A549 (cell line): Measurements from ENCODE around the gene CCDC12.

Source experiments
- ESRRA ChIP-seq: fragments of 150-350 bp; IDR thresholded peaks from 2 replicates; pipeline ENCODE4 v1.6.1; 2014; ENCODE audit warnings: mild to moderate bottlenecking, low read length, borderline replicate concordance
- MAX ChIP-seq: IDR thresholded peaks from 2 replicates; pipeline ENCODE4 v1.6.1; 2012
- SREBF2 ChIP-seq: fragments of 450-650 bp; IDR thresholded peaks from 2 replicates; pipeline ENCODE4 v1.6.1; 2014; ENCODE audit warnings: mild to moderate bottlenecking, moderate library complexity
- TP53 ChIP-seq: fragments of 250-450 bp; sonication (Bioruptor Pico); IDR thresholded peaks from 2 replicates; pipeline ENCODE4 v1.5.0; 2021; ENCODE audit warnings: mild to moderate bottlenecking, moderate library complexity
- ZC3H11A ChIP-seq: fragments of 450-650 bp; IDR thresholded peaks from 2 replicates; pipeline ENCODE4 v1.6.1; 2014; ENCODE audit warnings: antibody characterized with exemption, mild to moderate bottlenecking
- TF ChIP-seq, protein P1 (sequence below): fragments of >200 bp; sonication (Bioruptor Twin); formaldehyde crosslinking; IDR thresholded peaks from 3 replicates; pipeline ENCODE4 v1.5.1; 2016

DNA sequence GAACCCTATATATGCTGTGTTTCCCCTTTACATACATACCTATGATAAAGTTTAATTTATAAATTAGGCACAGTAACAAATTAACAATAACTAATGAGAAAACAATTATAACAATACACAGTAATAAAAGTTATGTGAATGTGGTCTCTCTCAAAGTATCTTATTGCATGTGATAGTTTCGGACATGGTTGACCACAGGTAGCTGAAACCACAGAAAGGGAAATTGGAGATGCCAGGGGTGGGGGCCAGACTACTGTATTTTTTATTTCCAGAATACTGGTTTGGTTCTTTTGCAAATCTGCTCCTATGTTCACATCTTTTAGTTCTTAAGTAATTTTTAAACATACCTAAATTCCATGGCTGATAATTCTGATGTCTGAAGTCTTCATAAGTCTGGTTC lies 58.3 kb downstream of the CCDC12 start:
- TF ChIP-seq TP53 (CRISPR knock-in tag) (no peak), ZC3H11A (no peak), MAX (no peak), ESRRA (no peak), SREBF2 (no peak)
- TF ChIP-seq, protein P1, sequence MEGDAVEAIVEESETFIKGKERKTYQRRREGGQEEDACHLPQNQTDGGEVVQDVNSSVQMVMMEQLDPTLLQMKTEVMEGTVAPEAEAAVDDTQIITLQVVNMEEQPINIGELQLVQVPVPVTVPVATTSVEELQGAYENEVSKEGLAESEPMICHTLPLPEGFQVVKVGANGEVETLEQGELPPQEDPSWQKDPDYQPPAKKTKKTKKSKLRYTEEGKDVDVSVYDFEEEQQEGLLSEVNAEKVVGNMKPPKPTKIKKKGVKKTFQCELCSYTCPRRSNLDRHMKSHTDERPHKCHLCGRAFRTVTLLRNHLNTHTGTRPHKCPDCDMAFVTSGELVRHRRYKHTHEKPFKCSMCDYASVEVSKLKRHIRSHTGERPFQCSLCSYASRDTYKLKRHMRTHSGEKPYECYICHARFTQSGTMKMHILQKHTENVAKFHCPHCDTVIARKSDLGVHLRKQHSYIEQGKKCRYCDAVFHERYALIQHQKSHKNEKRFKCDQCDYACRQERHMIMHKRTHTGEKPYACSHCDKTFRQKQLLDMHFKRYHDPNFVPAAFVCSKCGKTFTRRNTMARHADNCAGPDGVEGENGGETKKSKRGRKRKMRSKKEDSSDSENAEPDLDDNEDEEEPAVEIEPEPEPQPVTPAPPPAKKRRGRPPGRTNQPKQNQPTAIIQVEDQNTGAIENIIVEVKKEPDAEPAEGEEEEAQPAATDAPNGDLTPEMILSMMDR, result no peak
